Dermis blood vessel endothelial cell (primary cell): ENCODE measurements around the gene NUCKS1. TPM values are rescaled to one million over a fixed set of nuclear protein-coding genes. Genes with fewer than 3 reads are reported as not detected.

Experiments used
- DNase-seq: peaks from one replicate; pipeline ENCODE4 v3.0.0; 2010
- total RNA-seq: library from RNA; depleted of rRNA; stranded (reverse); fragments of >200 nt; gene quantifications from 2 replicates; pipeline ENCODE4 v1.2.3, GENCODE V29; 2014

NUCKS1 gene
- total RNA-seq, 1 donor from 2014 or later = 86.8 TPM

DNA sequence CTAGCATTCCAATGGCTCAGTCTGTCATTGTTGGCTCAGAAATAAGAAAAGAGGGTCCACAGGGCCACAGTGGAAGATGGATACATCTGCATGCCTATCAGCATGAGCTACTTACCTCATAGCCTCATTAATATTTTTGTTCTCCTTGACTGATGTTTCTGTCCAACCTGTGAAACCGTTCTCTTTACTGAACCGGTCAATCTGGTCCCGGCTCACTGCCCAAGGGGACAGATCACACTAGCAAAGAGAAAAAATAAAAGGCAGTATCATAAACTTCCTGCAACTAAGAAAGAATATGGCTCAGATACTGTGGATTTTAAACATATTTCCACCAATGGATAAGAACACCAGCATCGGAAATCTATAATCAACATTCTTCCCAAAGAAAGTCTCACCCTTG, 20.6 kb upstream of the NUCKS1 start:
- DNase-seq = no peak

DNA sequence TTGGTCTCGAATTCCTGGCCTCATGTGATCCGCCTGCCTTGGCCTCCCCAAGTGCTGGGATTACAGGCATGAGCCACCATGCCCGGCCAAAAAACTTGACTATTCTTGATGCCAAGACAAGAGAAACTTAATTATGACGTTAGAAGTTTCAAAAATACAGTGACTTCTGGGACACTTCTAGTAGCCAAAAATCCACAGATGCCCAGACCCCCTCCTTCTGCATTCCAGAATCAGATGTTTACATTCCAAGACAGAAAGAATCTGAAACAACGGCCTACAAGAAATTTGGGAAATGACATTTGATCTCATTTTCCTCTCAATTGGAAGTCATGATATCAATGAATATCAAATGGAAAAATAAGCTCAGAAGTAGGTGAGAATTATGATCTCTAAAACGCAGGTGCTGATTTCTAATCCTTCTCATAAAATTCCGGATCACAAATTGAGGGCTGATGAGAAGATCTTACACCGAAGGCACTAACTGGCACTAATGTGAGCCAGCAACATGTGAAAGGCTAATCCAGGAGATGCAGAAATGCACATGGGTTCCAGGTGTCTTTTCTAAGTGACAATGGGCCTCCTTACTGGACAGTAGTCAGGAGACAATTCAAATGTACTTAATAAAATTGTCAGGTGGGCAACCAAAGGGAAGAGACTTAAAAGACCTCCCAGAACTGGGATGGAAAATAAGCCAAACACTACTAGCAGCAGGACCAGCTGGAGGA, 19.8 kb upstream of the NUCKS1 start:
- no peak for DNase-seq

DNA sequence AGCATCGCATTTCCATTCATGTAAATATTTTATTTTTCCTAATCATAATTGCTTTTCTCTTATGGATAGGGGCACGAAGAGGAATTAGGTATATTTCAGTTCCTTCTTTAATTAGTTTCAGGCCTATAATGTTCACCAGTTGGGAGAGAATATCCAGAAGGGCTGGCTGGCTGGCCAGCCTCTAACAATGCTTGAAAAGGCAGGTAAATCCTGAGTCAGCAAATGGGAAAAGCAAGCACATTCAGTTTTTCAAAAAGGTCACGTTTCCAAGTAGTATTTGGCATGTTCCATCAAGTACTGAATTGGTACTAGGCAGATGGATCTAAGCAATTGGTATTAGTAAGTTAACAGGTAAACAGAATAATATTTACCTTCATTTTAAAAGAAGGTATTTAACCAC, 17.3 kb upstream of the NUCKS1 start:
- DNase-seq = no peak

DNA sequence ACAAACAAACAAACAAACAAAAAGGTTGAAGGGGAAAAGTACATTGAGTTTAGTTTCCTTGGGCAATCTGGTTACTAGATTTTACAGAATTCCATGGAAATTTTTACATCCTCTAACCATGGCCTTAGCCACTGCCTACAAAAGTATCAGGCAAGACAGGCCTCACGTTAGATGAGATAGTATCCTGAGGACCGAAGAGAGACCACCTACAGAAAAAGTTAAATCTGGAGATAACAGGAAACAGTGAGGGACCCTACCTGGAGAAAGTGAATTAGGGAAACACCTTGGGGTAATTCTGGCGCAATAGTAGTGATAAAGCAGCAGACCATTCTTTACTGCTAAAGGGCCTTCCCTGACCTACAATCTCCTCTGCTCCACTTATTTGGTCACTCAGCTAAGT, 16.6 kb upstream of the NUCKS1 start:
- no peak for DNase-seq

DNA sequence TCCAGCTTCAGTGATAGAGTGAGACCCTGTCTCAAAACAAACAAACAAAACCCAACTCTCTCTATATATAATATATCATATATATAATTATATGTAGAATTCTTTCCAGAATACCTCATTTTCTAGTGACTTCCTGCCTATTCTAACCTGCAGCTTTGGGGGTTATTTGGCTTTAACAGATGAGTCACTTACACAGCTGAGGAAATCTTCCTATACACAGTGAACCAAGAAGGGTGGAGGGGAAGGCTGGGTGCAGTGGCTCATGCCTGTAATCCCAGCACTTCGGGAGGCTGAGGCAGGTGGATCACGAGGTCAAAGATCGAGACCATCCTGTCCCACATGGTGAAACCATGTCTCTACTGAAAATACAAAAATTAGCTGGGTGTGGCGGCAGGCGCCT, 16.1 kb upstream of the NUCKS1 start:
- peak; percentile 47 for DNase-seq

DNA sequence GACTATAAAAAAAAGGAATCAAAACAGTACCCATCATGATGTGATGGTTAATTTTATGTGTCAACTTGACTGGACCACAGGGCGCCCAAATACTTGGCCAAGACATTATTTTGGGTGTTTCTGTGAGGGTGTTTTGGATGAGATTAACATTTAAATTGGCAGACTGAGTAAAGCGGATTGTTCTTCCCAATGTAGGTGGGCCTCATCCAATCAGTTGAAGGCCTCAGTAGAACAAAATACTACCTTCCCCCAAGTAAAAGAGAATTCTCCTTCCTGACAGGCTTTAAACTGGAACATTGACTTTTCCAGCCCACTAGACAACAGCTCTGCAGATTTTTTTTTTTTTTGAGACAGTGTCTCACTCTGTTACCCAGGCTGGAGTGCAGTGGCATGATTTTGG, 14.6 kb upstream of the NUCKS1 start:
- DNase-seq = no peak

DNA sequence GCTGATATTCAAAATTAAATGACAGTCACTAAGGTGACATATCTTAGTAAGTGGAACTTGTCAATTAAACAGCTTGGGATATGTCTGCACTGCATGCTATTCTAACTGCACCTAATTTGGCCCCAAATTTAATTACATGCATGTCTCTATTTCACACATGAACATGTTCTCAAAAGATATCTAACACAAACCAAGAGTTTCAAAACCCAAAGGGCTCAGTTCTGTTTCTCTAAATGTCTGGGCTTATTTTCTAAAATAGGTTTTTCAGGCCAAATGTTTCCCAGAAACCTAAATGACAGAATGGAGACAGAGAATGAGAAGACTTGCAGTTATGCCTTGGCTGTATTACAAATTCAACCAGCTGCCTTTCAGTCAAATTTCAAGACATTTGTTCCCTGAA, 14.0 kb upstream of the NUCKS1 start:
- DNase-seq = no peak

DNA sequence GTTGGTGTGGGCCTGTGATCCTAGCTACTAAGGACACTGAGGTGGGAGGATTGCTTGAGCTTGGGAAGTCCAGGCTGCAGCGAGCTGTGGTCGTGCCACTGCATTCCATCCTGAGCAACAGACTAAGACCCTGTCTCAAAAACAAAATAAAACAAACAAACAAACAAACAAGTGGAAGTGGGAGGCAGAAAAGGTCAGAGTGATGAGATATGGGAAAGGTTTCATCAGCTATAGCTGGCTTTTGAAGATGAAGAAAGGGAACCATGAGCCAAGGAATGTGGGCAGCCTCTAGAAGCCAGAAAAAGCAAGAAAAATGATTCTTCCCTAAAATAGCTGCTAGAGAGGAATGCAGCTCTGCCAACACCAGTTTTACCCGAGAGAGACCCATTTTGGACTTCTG, 10.6 kb upstream of the NUCKS1 start:
- no peak for DNase-seq

DNA sequence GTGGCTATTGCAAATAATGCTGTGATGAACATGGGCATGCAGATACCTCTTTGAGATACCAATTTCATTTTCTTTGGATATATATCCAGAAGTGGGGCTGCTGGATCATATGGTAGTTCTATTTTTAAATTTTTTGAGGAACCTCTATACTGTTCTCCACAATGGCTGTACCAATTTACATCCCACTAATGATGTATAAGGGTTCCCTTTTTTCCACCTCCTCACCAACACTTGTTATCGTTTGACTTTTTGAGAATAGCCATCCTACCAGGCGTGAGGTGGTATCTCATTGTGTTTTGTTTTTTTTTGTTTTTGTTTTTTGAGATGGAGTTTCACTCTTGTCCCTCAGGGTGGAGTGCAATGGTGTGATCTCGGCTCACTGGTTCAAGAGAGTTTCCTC, 6.6 kb upstream of the NUCKS1 start:
- DNase-seq = no peak

DNA sequence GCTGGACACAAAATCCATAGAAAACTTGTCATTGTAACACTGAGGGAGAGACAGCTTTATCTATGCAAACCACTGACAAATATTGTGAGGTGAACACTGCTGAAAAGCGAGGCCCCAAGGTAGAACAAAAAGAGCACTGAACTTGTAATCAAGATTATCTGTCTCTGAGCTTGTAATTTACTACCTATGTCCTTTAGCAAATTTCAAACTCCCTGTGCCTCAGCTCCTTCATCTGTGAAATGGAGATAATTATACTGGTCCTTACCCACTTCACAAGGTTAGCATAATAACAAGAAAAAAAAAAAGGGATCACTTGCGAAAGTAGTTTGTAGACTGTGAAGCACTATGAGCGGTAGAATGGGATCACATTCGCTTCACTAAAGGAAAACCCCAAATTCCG, 4.9 kb upstream of the NUCKS1 start:
- DNase-seq = no peak

DNA sequence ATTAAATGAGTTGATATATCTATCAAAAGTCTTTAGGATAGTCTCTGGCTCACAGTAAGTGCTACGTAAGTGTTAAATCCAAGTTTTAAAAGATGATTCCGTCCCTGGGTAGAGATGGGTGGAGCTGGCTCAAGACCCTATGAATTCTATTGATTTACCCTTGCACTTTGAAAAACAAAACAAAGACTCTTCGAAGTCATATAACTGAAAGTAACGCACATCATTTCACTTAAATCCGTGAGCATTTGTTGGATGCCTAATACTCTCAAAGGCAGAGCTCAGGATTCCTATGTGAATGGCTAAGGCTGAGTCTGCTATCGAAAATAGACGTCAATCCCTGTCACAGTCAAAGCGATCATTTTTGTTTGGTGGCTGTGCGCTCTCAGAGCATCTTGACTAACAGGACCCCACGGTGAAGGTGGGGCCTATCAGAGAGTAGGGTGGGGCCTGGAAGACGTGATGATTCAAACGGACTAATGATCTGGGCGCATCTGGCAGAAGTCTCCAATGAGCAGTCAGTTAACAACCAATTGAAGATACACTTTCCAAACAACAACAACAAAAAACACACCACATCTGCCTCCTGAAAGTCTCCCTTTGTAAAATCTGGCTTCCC, 1.2 kb upstream of the NUCKS1 start:
- DNase-seq = peak; percentile 48

DNA sequence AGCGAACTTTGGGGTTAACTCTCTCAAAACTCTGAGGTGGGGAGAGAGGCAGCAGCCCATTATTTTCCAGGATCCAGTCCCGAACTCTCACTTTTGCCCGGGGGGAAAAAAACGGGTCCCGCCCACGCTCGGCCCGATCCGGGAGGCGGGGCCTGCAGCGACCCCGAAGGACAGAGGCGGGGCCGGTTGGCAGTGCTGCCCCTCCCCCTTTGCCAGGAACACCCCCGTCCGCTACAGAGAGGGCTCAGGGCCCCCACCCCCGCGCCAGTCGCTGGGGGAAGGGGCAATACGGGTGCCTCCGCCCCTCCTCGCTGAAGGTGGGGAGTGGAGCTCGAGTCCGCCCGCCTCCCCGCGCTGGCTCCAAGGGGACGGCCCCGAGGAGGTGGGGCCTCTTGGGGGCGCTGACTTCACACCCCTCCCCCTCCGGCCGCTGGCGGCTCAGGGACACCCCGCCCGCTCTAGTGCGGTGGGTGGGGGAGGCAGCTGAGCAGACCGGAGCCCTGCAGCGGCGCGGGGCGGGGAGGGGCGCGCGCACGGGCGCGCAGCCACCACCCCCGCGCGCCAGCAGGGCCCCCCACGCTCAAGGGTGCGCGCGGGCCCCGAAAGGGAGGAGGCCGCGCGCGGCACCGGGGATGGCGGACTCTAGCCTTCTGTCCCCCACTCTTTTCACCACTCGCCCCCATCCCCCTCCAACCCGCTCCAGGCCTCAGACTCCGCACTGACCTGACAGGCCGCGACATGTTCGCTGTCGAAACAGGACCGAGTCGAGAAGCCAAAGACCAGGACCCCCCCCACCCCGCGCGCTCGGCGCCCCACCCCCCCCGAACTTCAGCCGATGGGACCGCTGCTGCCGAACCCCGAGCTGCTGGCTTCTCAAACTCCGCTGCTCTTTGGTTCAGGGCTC, 496 bp downstream of the NUCKS1 start:
- peak; percentile 98 for DNase-seq

DNA sequence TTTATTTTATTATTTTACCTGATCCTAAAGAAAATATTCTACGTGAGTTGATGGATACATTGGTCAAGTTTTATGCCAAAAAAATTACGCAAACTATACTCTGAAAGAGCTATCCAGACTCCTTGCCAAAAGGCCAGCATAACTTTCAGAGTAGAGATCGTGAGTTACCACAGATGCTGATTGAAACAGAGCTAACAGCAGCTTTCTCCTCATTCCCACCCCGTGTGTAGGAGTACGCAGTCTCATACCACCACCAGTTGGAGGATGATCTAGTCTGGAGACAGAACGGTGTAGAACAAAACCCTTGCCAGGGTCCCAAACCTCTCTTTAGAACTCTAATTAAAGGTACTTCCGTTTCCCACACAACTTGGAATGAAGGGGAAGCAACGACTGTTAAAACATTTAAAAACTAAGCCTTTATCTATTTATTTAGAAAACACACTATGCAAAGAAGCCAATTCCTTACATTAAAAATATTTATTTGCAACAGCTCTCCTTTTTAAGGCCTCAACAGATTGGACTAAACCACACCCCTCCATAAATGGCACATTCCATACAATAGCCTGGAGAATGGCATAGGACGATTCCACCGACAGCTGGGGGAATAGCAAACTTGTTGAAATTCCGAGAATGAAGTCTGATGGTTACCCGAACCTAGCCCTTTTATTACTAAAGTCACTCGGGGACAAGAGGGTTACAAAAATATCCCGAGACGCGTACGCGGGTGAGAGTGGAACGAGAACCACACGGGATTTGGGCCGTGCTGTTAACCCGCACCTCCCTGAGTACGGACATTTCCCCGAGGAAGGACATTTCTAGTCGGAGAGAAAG, 1.4 kb downstream of the NUCKS1 start:
- peak; percentile 84 for DNase-seq

DNA sequence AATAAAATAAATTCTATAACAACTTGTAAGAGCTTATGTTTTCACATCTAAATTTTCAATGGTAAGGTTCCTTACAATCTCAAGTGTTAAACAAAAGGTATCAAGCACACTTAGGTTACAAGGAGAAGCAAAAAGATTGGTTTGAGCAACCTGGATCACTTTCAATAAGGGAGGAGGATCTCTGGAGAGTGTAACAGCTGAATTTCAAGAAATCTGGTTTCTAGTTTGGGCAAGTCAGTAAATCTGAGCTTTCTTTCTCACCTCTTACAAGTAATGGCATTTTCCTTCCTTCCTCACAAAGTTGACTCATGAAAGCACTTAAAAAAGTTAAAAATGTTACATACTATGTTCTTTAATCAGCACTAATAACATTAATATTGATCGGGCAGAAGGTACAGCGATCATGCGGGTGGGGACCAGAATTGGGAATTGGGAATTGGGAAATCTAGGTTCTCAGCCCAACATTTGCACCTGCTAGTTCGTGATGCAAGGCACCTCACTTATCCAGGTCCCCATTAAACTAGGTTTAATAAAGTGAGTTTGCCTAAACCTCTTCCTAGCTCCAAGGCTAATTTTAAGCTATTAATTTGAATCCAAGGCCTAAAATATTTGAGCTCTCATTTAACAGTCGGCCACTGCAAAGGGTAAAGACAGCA, 3.1 kb downstream of the NUCKS1 start:
- DNase-seq = peak; percentile 25

DNA sequence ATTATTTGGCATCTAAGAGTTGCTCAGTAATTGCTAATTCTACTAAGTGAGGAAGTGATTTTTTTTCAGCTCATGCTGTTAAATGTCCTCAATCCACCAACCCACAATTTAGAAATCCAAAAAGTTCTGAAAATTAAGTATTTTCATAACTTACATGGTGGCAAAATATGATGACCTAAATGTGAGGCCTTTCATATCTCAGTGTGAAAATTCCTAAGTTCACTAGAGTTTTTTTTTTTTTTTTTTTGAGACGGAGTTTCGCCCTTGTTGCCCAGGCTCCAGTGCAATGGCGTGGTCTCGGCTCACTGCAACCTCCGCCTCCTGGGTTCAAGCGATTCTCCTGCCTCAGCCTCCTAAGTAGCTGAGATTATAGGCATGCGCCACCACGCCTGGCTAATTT, 5.6 kb downstream of the NUCKS1 start:
- DNase-seq = no peak

DNA sequence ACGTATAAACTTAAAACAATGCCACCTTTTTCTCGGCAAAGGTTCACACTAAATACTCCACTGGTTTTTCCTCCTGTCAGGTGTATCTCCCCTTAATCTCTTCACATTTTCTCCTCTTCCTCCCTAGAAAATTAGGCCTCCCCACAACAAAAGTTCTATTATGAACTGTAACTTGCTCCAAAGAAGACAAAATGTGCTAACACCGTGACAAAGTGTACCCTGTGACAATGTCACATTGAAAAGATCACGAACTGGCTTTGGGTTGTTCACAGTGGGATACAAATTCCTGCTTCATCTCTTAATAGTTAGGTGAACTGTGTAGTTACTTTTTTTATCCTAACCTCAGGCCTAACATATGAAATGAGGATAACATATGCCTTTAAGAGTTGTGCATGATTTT, 6.0 kb downstream of the NUCKS1 start:
- no peak for DNase-seq

DNA sequence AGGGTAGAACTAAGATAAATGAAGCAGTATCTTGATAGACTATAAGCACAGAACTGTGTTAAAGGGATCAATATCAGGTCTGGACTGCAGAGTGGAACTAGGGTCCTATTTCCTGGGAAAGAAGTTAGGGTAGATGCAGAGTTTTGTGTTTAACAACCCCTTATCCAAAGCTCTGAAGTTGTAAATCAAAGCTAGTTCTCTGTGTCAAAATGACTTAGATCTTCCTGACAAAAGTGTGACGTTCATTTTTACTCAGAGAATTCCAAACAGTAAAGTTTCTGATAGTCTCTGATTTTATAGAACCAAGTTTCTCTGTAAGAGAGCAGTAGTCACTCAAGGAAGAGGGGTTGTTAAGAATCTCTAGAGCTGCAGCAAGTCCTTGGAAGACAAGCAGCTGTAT, 8.3 kb downstream of the NUCKS1 start:
- DNase-seq = no peak

DNA sequence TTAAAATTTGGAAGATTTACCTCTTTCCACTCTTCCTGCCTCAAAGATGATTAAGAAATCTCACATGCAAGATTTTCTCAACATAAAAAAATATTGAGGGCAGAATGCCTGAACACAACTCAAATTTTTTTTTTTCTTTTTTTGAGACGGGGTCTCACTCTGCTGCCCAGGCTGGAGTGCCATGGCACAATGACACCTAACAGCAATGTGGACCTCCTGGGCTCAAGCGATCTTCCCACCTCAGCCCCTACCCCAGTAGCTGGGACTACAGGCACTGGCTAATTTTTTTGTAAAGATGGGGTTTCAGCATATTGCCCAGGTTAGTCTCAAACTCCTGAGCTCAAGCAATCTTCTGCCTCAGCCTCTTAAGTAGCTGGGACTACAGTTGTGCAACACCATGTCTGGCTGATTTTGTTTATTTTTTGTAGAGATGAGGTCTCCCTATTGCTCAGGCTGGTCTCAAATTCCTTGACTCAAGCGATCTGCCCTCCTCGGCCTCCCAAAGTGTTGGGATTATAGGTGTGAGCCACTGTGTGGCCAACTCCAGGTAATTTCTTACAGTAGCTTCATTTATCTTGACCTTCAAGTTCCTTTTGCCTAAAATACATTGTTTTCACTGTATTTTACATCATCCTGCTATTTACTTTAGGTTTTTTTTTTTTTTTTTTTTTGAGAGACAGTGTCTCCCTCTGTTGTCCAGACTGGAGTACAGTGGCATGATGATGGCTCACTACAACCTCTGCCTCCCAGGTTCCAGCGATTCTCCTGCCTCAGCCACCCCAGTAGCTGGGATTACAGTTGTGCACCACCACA, 10.4 kb downstream of the NUCKS1 start:
- DNase-seq = peak; percentile 13

DNA sequence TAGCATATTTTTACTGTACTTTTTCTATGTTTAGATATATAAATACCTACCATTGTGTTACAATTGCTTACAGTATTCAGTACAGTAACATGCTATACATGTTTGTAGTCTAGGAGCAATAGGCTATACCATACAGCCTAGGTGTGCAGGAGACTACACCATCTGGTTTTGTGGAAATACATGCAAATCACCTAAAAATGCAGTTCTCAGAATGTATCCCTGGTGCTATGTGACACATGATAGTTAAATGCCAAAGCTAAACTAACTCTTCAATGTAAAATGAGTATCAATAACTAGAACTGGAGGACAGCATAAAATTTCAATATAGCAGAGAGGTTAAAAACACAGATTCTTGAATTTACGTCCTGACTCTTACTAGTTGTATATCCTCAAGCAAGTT, 14.8 kb downstream of the NUCKS1 start:
- no peak for DNase-seq

DNA sequence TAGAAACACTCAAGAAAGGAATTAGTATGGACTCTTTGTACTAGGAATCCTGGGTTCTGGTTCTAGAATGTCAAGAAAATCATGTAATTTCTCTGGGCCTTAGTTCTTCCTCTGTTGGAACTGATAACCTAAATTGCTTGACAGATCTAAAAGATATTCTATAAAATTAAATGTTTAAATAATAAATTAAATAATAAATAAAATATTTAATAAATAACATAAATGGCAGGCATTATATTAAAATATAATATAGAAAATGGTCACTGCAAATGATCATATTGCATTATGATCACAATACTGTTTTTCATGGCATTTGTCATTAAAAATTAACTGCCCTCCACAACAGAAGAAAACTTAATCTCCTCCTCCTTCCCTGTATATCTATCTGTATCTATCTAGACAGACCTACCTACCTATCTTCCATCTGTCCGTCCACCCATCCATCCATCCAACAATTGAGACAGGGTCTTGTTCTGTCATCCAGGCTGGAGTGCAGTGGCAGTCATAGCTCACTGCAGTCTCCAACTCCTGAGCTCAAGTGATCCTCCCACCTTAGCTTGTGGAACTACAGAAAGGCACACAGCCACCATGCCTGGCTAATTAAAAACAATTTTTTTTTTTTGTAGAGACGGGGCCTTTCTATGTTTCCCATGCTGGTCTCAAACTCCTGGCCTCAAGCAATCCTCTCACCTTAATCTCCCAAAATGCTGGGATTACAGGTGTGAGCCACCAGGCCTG, 16.4 kb downstream of the NUCKS1 start:
- DNase-seq = no peak
